Sigmoid colon (tissue), 7 donors: ENCODE measurements around the gene NBPF1. TPM values are rescaled to one million over a fixed set of nuclear protein-coding genes. Genes with fewer than 3 reads are reported as not detected.
"Not testable (repeated sequence)": the region's sequence is repeated elsewhere in the genome, so short reads cannot be mapped to it uniquely, and the experiment has no call there.

Experiments
- DNase-seq: peaks from one replicate; pipeline ENCODE4 v3.0.0-alpha.2; 2019
- H3K27ac ChIP-seq, 4 donors: fragments of 200-600 bp; sonication (generic); one replicate each; pipeline ENCODE4 v1.5.1; 2016 to 2019; ENCODE audit warnings: mild to moderate bottlenecking in 1 of 4
- H3K27me3 ChIP-seq, 3 donors: fragments of 200-600 bp; sonication (generic); one replicate each; pipeline ENCODE4 v1.5.1; 2019; ENCODE audit warnings: mild to moderate bottlenecking in 1 of 3
- H3K36me3 ChIP-seq, 4 donors: fragments of 200-600 bp; sonication (generic); one replicate each; pipeline ENCODE4 v1.5.1; 2016 to 2019
- H3K4me1 ChIP-seq, 4 donors: fragments of 200-600 bp; sonication (generic); one replicate each; pipeline ENCODE4 v1.5.1; 2017 to 2019
- H3K4me3 ChIP-seq, 4 donors: fragments of 200-600 bp; sonication (generic); one replicate each; pipeline ENCODE4 v1.5.1; 2017 to 2019; ENCODE audit warnings: mild to moderate bottlenecking in 2 of 4, moderate library complexity in 1 of 4
- H3K9me3 ChIP-seq, 4 donors: fragments of 200-600 bp in 3 of 4; sonication (generic) in 3 of 4; one replicate each; pipeline versions ENCODE4 v1.5.1 to v1.6.1; 2013 to 2019
- CTCF ChIP-seq, 4 experiments: fragments of 450-650 bp in 3 of 4; fragments of 200-600 bp in 1 of 4; IDR thresholded peaks; one replicate each; pipeline ENCODE4 v1.5.1; 2016 to 2019; ENCODE audit warnings: antibody characterized with exemption in 4 of 4, mild to moderate bottlenecking in 3 of 4, moderate library complexity in 2 of 4
- EP300 ChIP-seq, 4 donors: sonication (generic); formaldehyde crosslinking; IDR thresholded peaks; one replicate each; pipeline ENCODE4 v1.6.1; 2017; ENCODE audit warnings: antibody characterized with exemption in 4 of 4
- POLR2A ChIP-seq, 2 donors: fragments of 450-650 bp; IDR thresholded peaks; one replicate each; pipeline ENCODE4 v1.6.1; 2016; ENCODE audit warnings: antibody characterized with exemption in 2 of 2, mild to moderate bottlenecking in 2 of 2, moderate library complexity in 2 of 2
- POLR2AphosphoS5 ChIP-seq, 4 donors: sonication (generic); formaldehyde crosslinking; IDR thresholded peaks; one replicate each; pipeline ENCODE4 v1.6.1; 2017; ENCODE audit warnings: antibody characterized with exemption in 4 of 4
- WGBS, 2 donors: extraction: QIAGEN DNeasy Blood & Tissue Kit; methylation state at CpG; one replicate each; pipeline ENCODE4 v1.1.7; 2013; 5-methylcytosine and 5-hydroxymethylcytosine counted together
- intact Hi-C: fragments of 100-400 bp; cut with DNase I; formaldehyde crosslinking; loops from one replicate; pipeline ENCODE4 v1.15.1; 2023
- polyA plus RNA-seq, 3 donors: library from polyadenylated mRNA; stranded (reverse); fragments of 200-250 nt; gene quantifications; one replicate each; pipeline ENCODE4 v1.2.3, GENCODE V29; 2013
- total RNA-seq, 4 donors: library from RNA; depleted of rRNA; stranded (reverse); fragments of >200 nt; gene quantifications; one replicate each; pipeline ENCODE4 v1.1.0, GENCODE V29; 2016
- donor health status: healthy with polysubstance abuse.
- donor health status: Bipolar disorder and iron deficiency.
- donor health status: healthy.

Gene NBPF1
- total and polyA plus RNA-seq, 7 donors: 12.1 to 80.9 (median 32.9) TPM

- peak; percentile 84 for DNase-seq
- Histone ChIP-seq H3K4me1 (no peaks in the 10 kb centered on the region), H3K36me3 (peaks cover 45 to 85% (median 59%) of the 10 kb centered on the region in 4 donors), H3K9me3 (no peaks in the 10 kb centered on the region), H3K27ac (no peak overlapping the region), H3K4me3 (no peak overlapping the region), H3K27me3 (no peaks in the 10 kb centered on the region)
- WGBS, 2 donors: 90 to 94% methylated on average over 20 of the region's 20 CpGs
- TF ChIP-seq POLR2AphosphoS5 (IDR thresholded peaks at IDR 0.05) (no peak), EP300 (IDR thresholded peaks at IDR 0.05) (no peak), POLR2A (IDR thresholded peaks at IDR 0.05) (no peak), CTCF (IDR thresholded peaks at IDR 0.05) (no peak)
- intact Hi-C loops: no loop called here
Observed at GRCh38 chr1:16631248-16632043, 18.1 kb upstream of the NBPF1 start.

DNA sequence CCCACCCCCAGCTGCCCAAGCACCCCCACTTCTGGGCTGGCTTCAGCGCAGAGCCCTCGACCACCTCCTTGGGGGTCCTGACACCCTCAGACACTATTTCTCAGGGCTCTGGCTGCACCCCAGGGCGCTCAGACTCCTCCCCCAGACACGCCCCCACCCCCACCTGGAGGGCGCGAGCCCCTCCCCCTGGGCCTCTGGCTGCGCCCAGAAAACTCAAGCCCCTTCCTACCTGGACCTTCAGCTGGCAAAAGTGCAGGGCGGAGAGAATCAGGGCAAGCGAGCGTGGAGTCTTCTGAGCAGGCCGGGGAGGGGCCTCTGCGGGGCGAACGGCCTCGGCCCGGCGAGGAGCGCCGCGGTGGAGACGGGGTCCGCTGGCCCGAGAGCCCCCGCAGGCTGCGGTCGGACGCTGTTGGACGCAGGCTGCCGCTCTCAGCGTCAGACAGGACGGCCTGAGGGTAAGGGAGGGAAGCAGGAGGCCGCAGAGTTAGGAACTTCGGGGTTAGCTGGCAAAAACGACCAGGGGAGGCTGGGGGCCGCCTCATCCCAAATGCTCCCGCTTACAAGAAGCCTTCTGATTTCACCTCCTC, 17.4 kb upstream of the NBPF1 start:
- no peaks in the 10 kb centered on the region for H3K27me3 ChIP-seq
- no peak overlapping the region for H3K4me3 ChIP-seq
- no peaks in the 10 kb centered on the region for H3K9me3 ChIP-seq
- intact Hi-C loops: no loop called here
- TF ChIP-seq POLR2A (IDR thresholded peaks at IDR 0.05): no peak
- no peak for TF ChIP-seq EP300 (IDR thresholded peaks at IDR 0.05)
- no peak for TF ChIP-seq POLR2AphosphoS5 (IDR thresholded peaks at IDR 0.05)
- TF ChIP-seq CTCF (IDR thresholded peaks at IDR 0.05): no peak
- WGBS, 2 donors: 96% methylated on average over 36 of the region's 36 CpGs
- H3K27ac ChIP-seq: no peak overlapping the region
- peaks cover 51 to 92% (median 66%) of the 10 kb centered on the region in 4 donors for H3K36me3 ChIP-seq
- H3K4me1 ChIP-seq: no peaks in the 10 kb centered on the region
- peak; percentile 73 for DNase-seq

GRCh38 chr1:16629916-16630530, 16.7 kb upstream of the NBPF1 start:
- H3K4me3 ChIP-seq, intact Hi-C loops, H3K27me3 ChIP-seq, H3K4me1 ChIP-seq, H3K9me3 ChIP-seq, H3K27ac ChIP-seq: not testable (repeated sequence)
- peak; percentile 77 for DNase-seq
- 97% methylated on average over 21 of the region's 21 CpGs for WGBS, 2 donors
- H3K36me3 ChIP-seq: peaks cover 56 to 99% (median 71%) of the 10 kb centered on the region in 4 donors

GRCh38 chr1:16628361-16629111, 15.2 kb upstream of the NBPF1 start:
- Histone ChIP-seq H3K36me3 (peaks cover 61 to 99% (median 75%) of the 10 kb centered on the region in 4 donors), H3K9me3 (no peaks in the 10 kb centered on the region), H3K27me3 (no peaks in the 10 kb centered on the region), H3K4me1 (no peaks in the 10 kb centered on the region), H3K27ac (no peak overlapping the region), H3K4me3 (no peak overlapping the region)
- intact Hi-C loops: no loop called here
- whole genome bisulfite sequencing, 2 donors: 92 to 93% methylated on average over 19 of the region's 19 CpGs
- DNase-seq: peak; percentile 79
- TF ChIP-seq POLR2AphosphoS5 (IDR thresholded peaks at IDR 0.05): no peak
- no peak for TF ChIP-seq CTCF (IDR thresholded peaks at IDR 0.05)
- TF ChIP-seq EP300 (IDR thresholded peaks at IDR 0.05): no peak
- no peak for TF ChIP-seq POLR2A (IDR thresholded peaks at IDR 0.05)

DNA sequence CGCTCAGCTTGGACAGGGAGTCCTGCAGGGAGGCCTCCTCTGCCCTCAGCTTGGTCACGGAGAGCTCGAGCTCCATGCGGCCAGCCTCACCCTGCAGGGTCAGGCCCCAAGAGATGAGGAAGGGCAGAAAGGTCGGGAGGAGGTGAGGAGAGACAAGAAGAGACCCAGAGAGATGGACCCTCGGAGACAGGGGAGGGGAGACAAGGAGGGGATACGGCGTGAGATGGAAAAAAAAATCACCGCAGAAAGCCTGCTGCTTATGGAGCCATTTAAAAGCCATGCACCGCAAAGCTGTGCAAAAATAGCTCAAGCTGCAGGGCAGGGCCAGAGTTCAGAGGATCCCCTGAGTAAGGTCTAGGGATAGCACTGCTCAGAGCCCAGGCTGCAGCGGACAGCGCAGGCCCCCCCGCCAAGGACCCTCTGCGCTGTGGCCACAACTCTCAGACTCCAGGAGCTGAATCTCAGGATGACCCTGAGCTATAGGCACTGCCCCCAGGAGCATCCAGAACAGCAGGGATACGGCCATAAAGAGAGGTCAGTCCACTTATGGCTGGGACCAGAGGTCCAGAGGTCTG, 13.1 kb upstream of the NBPF1 start:
- 92% methylated on average over 15 of the region's 15 CpGs for WGBS, 2 donors
- H3K27me3 ChIP-seq, H3K27ac ChIP-seq, H3K9me3 ChIP-seq, DNase-seq, H3K4me1 ChIP-seq, intact Hi-C loops, H3K4me3 ChIP-seq: not testable (repeated sequence)
- H3K36me3 ChIP-seq: peaks cover 51 to 99% (median 69%) of the 10 kb centered on the region in 4 donors
